Activated naive CD8-positive, alpha-beta T cell treated with anti-CD3 and anti-CD28 coated beads, Interleukin-2, amount 10 ng/mL, durations not matched to agents 7 days and 5 days (primary cell): ENCODE data around the gene STX4. TPM values are rescaled to one million over a fixed set of nuclear protein-coding genes. Genes with fewer than 3 reads are reported as not detected.
"Not testable (repeated sequence)": the region's sequence is repeated elsewhere in the genome, so short reads cannot be mapped to it uniquely, and the experiment has no call there.

Source experiments
- ATAC-seq: fragments of 150-1000 bp; cut with Tn5 transposase; one replicate; pipeline ENCODE4 v1.10.0; 2021; ENCODE audit warnings: low read depth, moderate library complexity
- POLR2A ChIA-PET: fragments of 350-600 bp; sonication (Branson Sonifier 250); formaldehyde crosslinking; loops from one replicate; lab custom pipeline; 2021; ENCODE audit warnings: antibody characterized with exemption; lab: Charles Lee
- DNase-seq: peaks from one replicate; pipeline ENCODE4 v3.0.0; 2021
- H3K27ac Mint-ChIP-seq: one replicate; pipeline ENCODE4 v1.8.0; 2022; ENCODE audit warnings: mild to moderate bottlenecking, mixed read lengths
- H3K27me3 Mint-ChIP-seq: one replicate; pipeline ENCODE4 v1.8.0; 2022; ENCODE audit warnings: mild to moderate bottlenecking, moderate library complexity, mixed read lengths
- H3K36me3 Mint-ChIP-seq: one replicate; pipeline ENCODE4 v1.8.0; 2021; ENCODE audit warnings: mild to moderate bottlenecking, mixed read lengths
- H3K4me1 Mint-ChIP-seq: one replicate; pipeline ENCODE4 v1.8.0; 2021; ENCODE audit warnings: mixed read lengths
- H3K4me3 Mint-ChIP-seq: one replicate; pipeline ENCODE4 v1.8.0; 2022; ENCODE audit warnings: mild to moderate bottlenecking, moderate library complexity, mixed read lengths
- H3K9me3 Mint-ChIP-seq: one replicate; pipeline ENCODE4 v1.8.0; 2021; ENCODE audit warnings: mixed read lengths
- total RNA-seq, 2 experiments: library from RNA; stranded (reverse); gene quantifications; one replicate each; pipeline ENCODE4 v1.2.3, GENCODE V29; 2021

Gene STX4
- total RNA-seq, 2 experiments from 2014 or later, result 82.8 to 84.8 TPM

GRCh38 chr16:31016018-31016417, 17.3 kb upstream of the STX4 start:
- Mint-ChIP-seq H3K27me3 (peaks cover 31% of the 10 kb centered on the region), H3K4me3 (no peak overlapping the region), H3K36me3 (no peaks in the 10 kb centered on the region), H3K27ac (no peak overlapping the region), H3K9me3 (no peaks in the 10 kb centered on the region), H3K4me1 (peaks cover 4% of the 10 kb centered on the region)
- ATAC-seq (no peak), DNase-seq (no peak)
- POLR2A ChIA-PET, result no interaction called here

GRCh38 chr16:31017756-31018155, 15.6 kb upstream of the STX4 start:
- H3K4me1 Mint-ChIP-seq, H3K36me3 Mint-ChIP-seq, DNase-seq, ATAC-seq, H3K9me3 Mint-ChIP-seq, H3K4me3 Mint-ChIP-seq, POLR2A ChIA-PET, H3K27ac Mint-ChIP-seq: not testable (repeated sequence)
- H3K27me3 Mint-ChIP-seq, result peaks cover 18% of the 10 kb centered on the region

GRCh38 chr16:31020536-31020935, 12.8 kb upstream of the STX4 start:
- Mint-ChIP-seq H3K27me3 (peaks cover under 1% of the 10 kb centered on the region), H3K9me3 (no peaks in the 10 kb centered on the region), H3K4me3 (no peak overlapping the region), H3K27ac (no peak overlapping the region), H3K4me1 (peaks cover 15% of the 10 kb centered on the region), H3K36me3 (peaks cover 2% of the 10 kb centered on the region)
- no peak for DNase-seq
- POLR2A ChIA-PET, result no interaction called here
- ATAC-seq, result no peak

- no peaks in the 10 kb centered on the region for H3K9me3 Mint-ChIP-seq
- DNase-seq (no peak), ATAC-seq (peak; percentile 18)
- H3K27me3 Mint-ChIP-seq, result no peaks in the 10 kb centered on the region
- H3K36me3 Mint-ChIP-seq, result peaks cover 2% of the 10 kb centered on the region
- peaks cover 17% of the 10 kb centered on the region for H3K4me1 Mint-ChIP-seq
- H3K27ac Mint-ChIP-seq, result peak overlapping the region; percentile 67
- POLR2A ChIA-PET, result interaction anchor here (0.6 to 1.5 kb wide), 4 partner anchors 27 to 948 kb away, joined by 3 to 5 read pairs (median 3); partner anchors contain the start of gene KAT8
- no peak overlapping the region for H3K4me3 Mint-ChIP-seq
Observed at GRCh38 chr16:31022544-31023251, 10.7 kb upstream of the STX4 start.

- POLR2A ChIA-PET, result interaction anchor here (1.5 kb wide), 2 partner anchors 94 to 119 kb away, joined by 3 to 5 read pairs; partner anchors contain the start of gene KAT8
- peaks cover 2% of the 10 kb centered on the region for H3K36me3 Mint-ChIP-seq
Observed at GRCh38 chr16:31023252-31023602, 10.1 kb upstream of the STX4 start.

GRCh38 chr16:31023627-31024226, 9.6 kb upstream of the STX4 start:
- Mint-ChIP-seq H3K4me1 (peaks cover 17% of the 10 kb centered on the region), H3K9me3 (no peaks in the 10 kb centered on the region), H3K27me3 (no peaks in the 10 kb centered on the region), H3K36me3 (peaks cover 2% of the 10 kb centered on the region), H3K4me3 (no peak overlapping the region), H3K27ac (no peak overlapping the region)
- POLR2A ChIA-PET, result interaction anchor here (1.5 kb wide), 1 partner anchor 118 kb away, joined by 5 read pairs; no protein-coding TSS in a partner anchor
- ATAC-seq (no peak), DNase-seq (no peak)

More at GRCh38 chr16:31023252-31023602, 10.1 kb upstream of the STX4 start:
- Mint-ChIP-seq H3K4me1 (peaks cover 17% of the 10 kb centered on the region), H3K9me3 (no peaks in the 10 kb centered on the region), H3K27me3 (no peaks in the 10 kb centered on the region), H3K27ac (peak overlapping the region; percentile 48), H3K4me3 (no peak overlapping the region)
- ATAC-seq, result no peak
- DNase-seq, result no peak

GRCh38 chr16:31025339-31025738, 8.0 kb upstream of the STX4 start:
- H3K9me3 Mint-ChIP-seq, result no peaks in the 10 kb centered on the region
- ATAC-seq, result no peak
- no peak for DNase-seq
- H3K27me3 Mint-ChIP-seq, result no peaks in the 10 kb centered on the region
- H3K36me3 Mint-ChIP-seq, result peaks cover 2% of the 10 kb centered on the region
- no peak overlapping the region for H3K27ac Mint-ChIP-seq
- H3K4me3 Mint-ChIP-seq, result no peak overlapping the region
- peaks cover 17% of the 10 kb centered on the region for H3K4me1 Mint-ChIP-seq
- POLR2A ChIA-PET, result interaction anchor here (1.4 kb wide), 1 partner anchor 48 kb away, joined by 4 read pairs; the partner anchor contains the start of genes ZNF646 and ZNF668

- no peak overlapping the region for H3K27ac Mint-ChIP-seq
- H3K4me3 Mint-ChIP-seq, result no peak overlapping the region
- no peaks in the 10 kb centered on the region for H3K9me3 Mint-ChIP-seq
- DNase-seq (no peak), ATAC-seq (no peak)
- peaks cover 4% of the 10 kb centered on the region for H3K36me3 Mint-ChIP-seq
- POLR2A ChIA-PET, result interaction anchor here (0.7 kb wide), 1 partner anchor 145 kb away, joined by 4 read pairs; no protein-coding TSS in a partner anchor
- peaks cover 17% of the 10 kb centered on the region for H3K4me1 Mint-ChIP-seq
- no peaks in the 10 kb centered on the region for H3K27me3 Mint-ChIP-seq
Observed at GRCh38 chr16:31029272-31029671, 4.1 kb upstream of the STX4 start.

- no peaks in the 10 kb centered on the region for H3K9me3 Mint-ChIP-seq
- POLR2A ChIA-PET, result interaction anchor here (1.7 kb wide), 1 partner anchor 43 kb away, joined by 4 read pairs; the partner anchor contains the start of genes ZNF646 and ZNF668
- no peaks in the 10 kb centered on the region for H3K27me3 Mint-ChIP-seq
- no peak overlapping the region for H3K4me3 Mint-ChIP-seq
- no peak overlapping the region for H3K27ac Mint-ChIP-seq
- ATAC-seq (no peak), DNase-seq (no peak)
- peaks cover 7% of the 10 kb centered on the region for H3K36me3 Mint-ChIP-seq
- peaks cover 22% of the 10 kb centered on the region for H3K4me1 Mint-ChIP-seq
Observed at GRCh38 chr16:31031276-31031675, 2.1 kb upstream of the STX4 start.

- peaks cover 7% of the 10 kb centered on the region for H3K36me3 Mint-ChIP-seq
- ATAC-seq (peak; percentile 55), DNase-seq (peak; percentile 89)
- peaks cover 22% of the 10 kb centered on the region for H3K4me1 Mint-ChIP-seq
- no peaks in the 10 kb centered on the region for H3K27me3 Mint-ChIP-seq
- no peaks in the 10 kb centered on the region for H3K9me3 Mint-ChIP-seq
- POLR2A ChIA-PET, result interaction anchor here (1.8 to 3.6 kb wide), 2 partner anchors 40 to 146 kb away, joined by 7 to 23 read pairs; partner anchors contain the start of genes FUS, ZNF646 and ZNF668
- peak overlapping the region; percentile 99 for H3K4me3 Mint-ChIP-seq
- peak overlapping the region; percentile 97 for H3K27ac Mint-ChIP-seq
Observed at GRCh38 chr16:31033709-31034492, 543 bp downstream of the STX4 start.

GRCh38 chr16:31036691-31037090, 3.3 kb downstream of the STX4 start:
- Mint-ChIP-seq H3K4me3 (no peak overlapping the region), H3K27me3 (no peaks in the 10 kb centered on the region), H3K4me1 (peaks cover 21% of the 10 kb centered on the region), H3K36me3 (peaks cover 10% of the 10 kb centered on the region), H3K27ac (no peak overlapping the region), H3K9me3 (no peaks in the 10 kb centered on the region)
- ATAC-seq, result no peak
- DNase-seq, result no peak
- POLR2A ChIA-PET, result interaction anchor here (0.7 kb wide), 1 partner anchor 48 kb away, joined by 3 read pairs; no protein-coding TSS in a partner anchor

GRCh38 chr16:31038993-31039392, 5.6 kb downstream of the STX4 start:
- Mint-ChIP-seq H3K4me3 (no peak overlapping the region), H3K9me3 (no peaks in the 10 kb centered on the region), H3K27me3 (no peaks in the 10 kb centered on the region), H3K27ac (peak overlapping the region; percentile 39), H3K36me3 (peaks cover 12% of the 10 kb centered on the region), H3K4me1 (peaks cover 10% of the 10 kb centered on the region)
- POLR2A ChIA-PET, result no interaction called here
- ATAC-seq (no peak), DNase-seq (no peak)

GRCh38 chr16:31042866-31043265, 9.5 kb downstream of the STX4 start:
- no peak for DNase-seq
- Mint-ChIP-seq H3K36me3 (peaks cover 12% of the 10 kb centered on the region), H3K9me3 (peaks cover 2% of the 10 kb centered on the region), H3K27me3 (no peaks in the 10 kb centered on the region), H3K4me1 (peaks cover 2% of the 10 kb centered on the region), H3K27ac (no peak overlapping the region), H3K4me3 (no peak overlapping the region)
- ATAC-seq, result no peak
- POLR2A ChIA-PET, result interaction anchor here (1.3 kb wide), 1 partner anchor 31 kb away, joined by 3 read pairs; the partner anchor contains the start of genes ZNF646 and ZNF668
